Measurements from ENCODE around the gene JADE2.

- TF ChIP-seq EZH2phosphoT487 (IDR thresholded peaks at IDR 0.05; ENCODE audit: borderline replicate concordance, low read length) (no peak), CTCF (IDR thresholded peaks at IDR 0.05; ENCODE audit: low read depth, low read length, poor library complexity, severe bottlenecking) (no peak)
Observed at GRCh38 chr5:134560698-134561097, 35.2 kb downstream of the JADE2 start.

Data from DOHH2 (cell line).